Esophagus squamous epithelium (tissue), 5 donors: ENCODE results near the gene APBB1IP. TPM values are rescaled to one million over a fixed set of nuclear protein-coding genes. Genes with fewer than 3 reads are reported as not detected.
"Not testable (repeated sequence)": the region's sequence is repeated elsewhere in the genome, so short reads cannot be mapped to it uniquely, and the experiment has no call there.

Experiments used
- DNase-seq: peaks from one replicate; lab custom pipeline; 2025; lab: John Stamatoyannopoulos, UW
- H3K27ac ChIP-seq, 4 donors: fragments of 200-600 bp; sonication (generic); one replicate each; pipeline ENCODE4 v1.5.1; 2016 to 2019; ENCODE audit warnings: mild to moderate bottlenecking in 1 of 4
- H3K27me3 ChIP-seq, 4 donors: fragments of 200-600 bp; sonication (generic); 1 replicate in 3 of 4; 2 replicates in 1 of 4; pipeline versions ENCODE4 v1.5.1 to v1.6.0; 2017 to 2021; ENCODE audit warnings: antibody characterized with exemption in 1 of 4
- H3K36me3 ChIP-seq, 3 donors: fragments of 200-600 bp; sonication (generic); one replicate each; pipeline ENCODE4 v1.5.1; 2016 to 2019
- H3K4me1 ChIP-seq, 3 donors: fragments of 200-600 bp; sonication (generic); one replicate each; pipeline ENCODE4 v1.5.1; 2017 to 2019
- H3K4me3 ChIP-seq, 4 donors: fragments of 200-600 bp; sonication (generic); 1 replicate in 3 of 4; 2 replicates in 1 of 4; pipeline ENCODE4 v1.5.1; 2016 to 2019; ENCODE audit warnings: mild to moderate bottlenecking in 2 of 4, moderate library complexity in 1 of 4
- H3K9me3 ChIP-seq, 3 donors: fragments of 200-600 bp; sonication (generic); one replicate each; pipeline ENCODE4 v1.5.1; 2016 to 2019
- POLR2A ChIP-seq, 4 donors: fragments of 450-650 bp; IDR thresholded peaks; one replicate each; pipeline ENCODE4 v1.6.1; 2017; ENCODE audit warnings: antibody characterized with exemption in 4 of 4, mild to moderate bottlenecking in 4 of 4, moderate library complexity in 3 of 4
- WGBS, 2 donors: methylation state at CpG; one replicate each; pipeline ENCODE4 v1.1.5; 2018; 5-methylcytosine and 5-hydroxymethylcytosine counted together
- intact Hi-C: fragments of 100-400 bp; cut with DNase I; formaldehyde crosslinking; loops from one replicate; pipeline ENCODE4 v1.15.0; 2022
- total RNA-seq, 4 donors: library from RNA; depleted of rRNA; stranded (reverse); fragments of >200 nt; gene quantifications; one replicate each; pipeline ENCODE4 v1.1.0, GENCODE V29; 2016
- TF ChIP-seq, protein P1 (sequence below), 6 experiments: fragments of 450-650 bp in 4 of 6; fragments of 200-600 bp in 2 of 6; sonication (generic) in 2 of 6; IDR thresholded peaks; one replicate each; pipeline ENCODE4 v1.5.1; 2016 to 2019; ENCODE audit warnings: antibody characterized with exemption in 6 of 6, mild to moderate bottlenecking in 4 of 6, moderate library complexity in 4 of 6
- donor health status: DM: yes; HTN: yes; CAD: no.

APBB1IP gene
- total RNA-seq, 4 donors from 2014 or later: 0.45 to 5.5 (median 1.7) TPM

- 32 to 44% methylated on average over 3 of the region's 3 CpGs for WGBS, 2 donors
- TF ChIP-seq, protein P1, sequence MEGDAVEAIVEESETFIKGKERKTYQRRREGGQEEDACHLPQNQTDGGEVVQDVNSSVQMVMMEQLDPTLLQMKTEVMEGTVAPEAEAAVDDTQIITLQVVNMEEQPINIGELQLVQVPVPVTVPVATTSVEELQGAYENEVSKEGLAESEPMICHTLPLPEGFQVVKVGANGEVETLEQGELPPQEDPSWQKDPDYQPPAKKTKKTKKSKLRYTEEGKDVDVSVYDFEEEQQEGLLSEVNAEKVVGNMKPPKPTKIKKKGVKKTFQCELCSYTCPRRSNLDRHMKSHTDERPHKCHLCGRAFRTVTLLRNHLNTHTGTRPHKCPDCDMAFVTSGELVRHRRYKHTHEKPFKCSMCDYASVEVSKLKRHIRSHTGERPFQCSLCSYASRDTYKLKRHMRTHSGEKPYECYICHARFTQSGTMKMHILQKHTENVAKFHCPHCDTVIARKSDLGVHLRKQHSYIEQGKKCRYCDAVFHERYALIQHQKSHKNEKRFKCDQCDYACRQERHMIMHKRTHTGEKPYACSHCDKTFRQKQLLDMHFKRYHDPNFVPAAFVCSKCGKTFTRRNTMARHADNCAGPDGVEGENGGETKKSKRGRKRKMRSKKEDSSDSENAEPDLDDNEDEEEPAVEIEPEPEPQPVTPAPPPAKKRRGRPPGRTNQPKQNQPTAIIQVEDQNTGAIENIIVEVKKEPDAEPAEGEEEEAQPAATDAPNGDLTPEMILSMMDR (IDR thresholded peaks at IDR 0.05): no peak
- no peak for TF ChIP-seq POLR2A (IDR thresholded peaks at IDR 0.05)
- Histone ChIP-seq H3K36me3 (no peaks in the 10 kb centered on the region), H3K27me3 (no peaks in the 10 kb centered on the region), H3K9me3 (no peaks in the 10 kb centered on the region), H3K4me3 (no peak overlapping the region), H3K4me1 (no peaks in the 10 kb centered on the region), H3K27ac (no peak overlapping the region)
- DNase-seq: no peak
- intact Hi-C loops: no loop called here
Observed at GRCh38 chr10:26468291-26468690, 30.1 kb downstream of the APBB1IP start.

DNA sequence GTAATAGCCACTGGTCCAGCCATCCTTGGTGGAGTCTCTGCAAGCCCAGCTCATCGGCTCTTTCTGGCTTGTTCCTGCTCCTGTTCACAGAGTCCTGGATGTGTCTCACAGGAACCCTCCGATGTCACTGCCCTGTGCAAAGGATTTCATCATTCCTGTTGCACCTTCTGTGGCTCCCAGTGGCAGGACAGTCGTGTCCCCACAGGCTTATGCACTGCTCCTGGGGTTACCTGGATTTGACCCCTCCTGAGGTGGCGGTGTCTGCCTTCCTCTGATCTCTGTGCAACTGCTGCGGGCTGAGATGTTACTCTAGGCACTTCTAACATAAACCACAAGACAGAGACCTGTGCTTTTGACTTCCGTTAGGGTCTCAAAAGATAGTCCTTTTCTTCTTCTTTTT lies 30.6 kb downstream of the APBB1IP start:
- no peak overlapping the region for H3K27ac ChIP-seq
- no peak for DNase-seq
- no peaks in the 10 kb centered on the region for H3K9me3 ChIP-seq
- WGBS, 2 donors: 61 to 67% methylated on average over 6 of the region's 6 CpGs
- TF ChIP-seq, protein P1 (IDR thresholded peaks at IDR 0.05): no peak
- no peak for TF ChIP-seq POLR2A (IDR thresholded peaks at IDR 0.05)
- H3K4me1 ChIP-seq: no peaks in the 10 kb centered on the region
- no peak overlapping the region for H3K4me3 ChIP-seq
- no peaks in the 10 kb centered on the region for H3K27me3 ChIP-seq
- intact Hi-C loops: no loop called here
- no peaks in the 10 kb centered on the region for H3K36me3 ChIP-seq

GRCh38 chr10:26472492-26472778 lies 34.3 kb downstream of the APBB1IP start:
- no peaks in the 10 kb centered on the region for H3K4me1 ChIP-seq
- H3K27me3 ChIP-seq: no peaks in the 10 kb centered on the region
- no peak overlapping the region for H3K27ac ChIP-seq
- 82 to 87% methylated on average over 5 of the region's 5 CpGs for WGBS, 2 donors
- intact Hi-C loops: no loop called here
- H3K4me3 ChIP-seq: no peak overlapping the region
- DNase-seq: no peak
- H3K9me3 ChIP-seq: no peaks in the 10 kb centered on the region
- no peaks in the 10 kb centered on the region for H3K36me3 ChIP-seq
- no peak for TF ChIP-seq POLR2A (IDR thresholded peaks at IDR 0.05)
- TF ChIP-seq, protein P1 (IDR thresholded peaks at IDR 0.05): no peak

- TF ChIP-seq, protein P1 (IDR thresholded peaks at IDR 0.05): no peak
- no peak for TF ChIP-seq POLR2A (IDR thresholded peaks at IDR 0.05)
- Histone ChIP-seq H3K27me3 (no peaks in the 10 kb centered on the region), H3K36me3 (no peaks in the 10 kb centered on the region), H3K27ac (peak overlapping the region in 2 of 4 donors; percentile 51), H3K4me3 (no peak overlapping the region), H3K9me3 (no peaks in the 10 kb centered on the region), H3K4me1 (no peaks in the 10 kb centered on the region)
- WGBS, 2 donors: 36 to 38% methylated on average over 1 of the region's 1 CpG
- intact Hi-C loops: no loop called here
- DNase-seq: no peak
Observed at GRCh38 chr10:26474026-26474425, 35.9 kb downstream of the APBB1IP start.

- WGBS, 2 donors: 57 to 78% methylated on average over 7 to 8 of the region's 8 CpGs
- H3K4me3 ChIP-seq, intact Hi-C loops, H3K9me3 ChIP-seq, H3K36me3 ChIP-seq, DNase-seq, H3K27me3 ChIP-seq, H3K4me1 ChIP-seq: not testable (repeated sequence)
- peak overlapping the region in 3 of 4 donors; percentile 38 to 64 (median 51) for H3K27ac ChIP-seq
Observed at GRCh38 chr10:26474845-26475244, 36.7 kb downstream of the APBB1IP start.

DNA sequence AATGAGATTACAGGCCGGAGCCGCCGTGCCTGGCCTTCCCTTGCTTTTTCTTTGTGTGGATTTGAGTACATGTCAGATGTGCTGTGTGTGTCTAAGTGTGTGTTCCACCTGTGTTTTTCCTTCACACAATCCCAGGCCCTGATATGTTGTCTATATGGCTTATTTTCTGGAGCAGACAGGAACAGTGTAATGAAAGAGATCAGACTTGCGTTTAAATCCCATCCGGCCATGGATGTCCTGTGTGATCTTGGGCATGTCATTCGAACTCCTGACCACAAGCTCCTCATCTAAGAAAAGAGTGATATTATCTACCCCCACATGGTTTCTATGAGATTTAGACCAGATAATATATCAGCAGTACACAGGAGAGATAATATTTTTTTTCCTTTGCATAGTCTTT lies 37.2 kb downstream of the APBB1IP start:
- Histone ChIP-seq H3K27me3 (no peaks in the 10 kb centered on the region), H3K36me3 (no peaks in the 10 kb centered on the region), H3K4me3 (no peak overlapping the region), H3K9me3 (no peaks in the 10 kb centered on the region), H3K4me1 (peaks cover 0 to 9% (median 0%) of the 10 kb centered on the region in 3 donors), H3K27ac (peak overlapping the region in 3 of 4 donors; percentile 38 to 64 (median 51))
- no peak for TF ChIP-seq POLR2A (IDR thresholded peaks at IDR 0.05)
- TF ChIP-seq, protein P1 (IDR thresholded peaks at IDR 0.05): no peak
- DNase-seq: no peak
- 55 to 64% methylated on average over 6 of the region's 6 CpGs for WGBS, 2 donors
- intact Hi-C loops: no loop called here
